Measurements from ENCODE around the gene CNTNAP2.
"Not testable (repeated sequence)": the region's sequence is repeated elsewhere in the genome, so short reads cannot be mapped to it uniquely, and the experiment has no call there.

The CNTNAP2 gene

DNA sequence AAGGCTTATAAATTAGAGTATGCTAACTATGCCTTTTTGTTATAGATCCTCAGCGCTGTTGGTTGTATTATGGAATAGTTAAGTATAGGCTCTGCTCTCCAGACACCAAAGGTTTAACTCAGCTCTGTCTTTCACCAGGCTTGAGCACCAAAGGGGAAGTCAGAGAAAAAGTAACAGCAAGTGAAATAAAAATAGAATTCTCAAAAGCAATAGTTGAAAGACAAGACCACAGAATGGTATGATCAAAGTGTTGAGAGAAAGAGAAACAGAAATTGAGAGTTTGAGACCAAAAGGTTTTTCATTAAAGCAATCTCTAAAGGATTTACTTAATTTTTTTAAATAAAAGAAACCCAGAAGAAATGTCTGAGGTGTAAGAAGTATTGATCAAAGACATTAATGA, 1944.1 kb downstream of the CNTNAP2 start:
- DNase-seq: no peak

DNA sequence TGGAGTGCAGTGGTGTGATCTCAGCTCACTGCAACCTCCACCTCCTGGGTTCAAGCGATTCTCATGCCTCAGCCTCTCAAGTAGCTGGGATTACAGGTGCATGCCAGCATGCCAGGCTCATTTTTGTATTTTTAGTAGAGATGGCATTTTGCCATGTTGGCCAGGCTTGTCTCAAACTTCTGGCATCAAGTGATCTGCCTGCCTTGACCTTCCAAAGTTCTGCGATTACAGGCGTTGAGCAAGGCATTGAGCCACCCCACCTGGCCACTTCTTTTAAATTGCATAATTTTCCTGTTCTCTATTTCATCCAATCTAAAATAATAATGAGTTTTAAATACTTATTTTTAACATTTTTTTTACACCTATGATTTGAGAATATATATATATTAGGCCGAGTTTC, 1961.5 kb downstream of the CNTNAP2 start:
- DNase-seq: not testable (repeated sequence)

DNA sequence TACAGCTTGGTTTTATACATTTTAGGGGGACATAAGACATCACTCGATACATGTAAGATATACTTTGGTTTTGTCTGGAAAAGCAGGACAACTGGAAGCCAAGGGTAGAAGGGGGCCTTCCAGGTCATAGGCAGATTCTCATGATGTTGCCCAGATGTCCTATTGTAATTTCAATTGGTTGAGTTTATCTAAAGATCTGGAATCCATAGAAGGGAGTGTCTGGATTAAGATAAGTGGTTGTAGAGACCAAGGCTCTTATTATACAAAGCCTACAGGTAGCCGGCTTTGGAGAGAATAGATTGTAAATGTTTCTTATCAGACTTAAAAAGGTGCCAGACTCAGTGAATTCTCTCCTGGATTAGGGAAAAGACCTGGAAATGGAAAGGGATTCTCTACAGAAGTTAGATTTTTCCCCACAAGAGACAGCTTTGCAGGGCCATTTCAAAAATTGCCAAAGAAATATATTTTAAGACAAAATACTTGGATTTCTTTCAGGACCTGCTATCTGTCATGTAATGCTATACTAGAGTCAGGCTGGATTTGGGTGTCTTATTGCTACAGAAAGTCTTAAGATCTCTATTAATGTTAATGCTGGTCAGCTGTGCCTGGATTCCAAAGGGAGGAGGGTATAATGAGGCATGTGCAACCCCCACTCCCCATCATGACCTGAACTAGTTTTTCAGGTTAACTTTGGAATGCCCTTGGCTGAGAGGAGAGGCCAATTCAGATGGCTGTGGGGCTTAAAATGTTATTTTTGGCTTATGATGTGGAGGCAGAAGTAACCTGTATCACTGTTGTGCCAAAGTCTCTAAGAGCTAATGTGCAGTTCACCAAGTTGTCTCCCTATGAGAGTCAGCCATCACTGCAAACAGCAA, 1962.8 kb downstream of the CNTNAP2 start:
- DNase-seq: no peak

DNA sequence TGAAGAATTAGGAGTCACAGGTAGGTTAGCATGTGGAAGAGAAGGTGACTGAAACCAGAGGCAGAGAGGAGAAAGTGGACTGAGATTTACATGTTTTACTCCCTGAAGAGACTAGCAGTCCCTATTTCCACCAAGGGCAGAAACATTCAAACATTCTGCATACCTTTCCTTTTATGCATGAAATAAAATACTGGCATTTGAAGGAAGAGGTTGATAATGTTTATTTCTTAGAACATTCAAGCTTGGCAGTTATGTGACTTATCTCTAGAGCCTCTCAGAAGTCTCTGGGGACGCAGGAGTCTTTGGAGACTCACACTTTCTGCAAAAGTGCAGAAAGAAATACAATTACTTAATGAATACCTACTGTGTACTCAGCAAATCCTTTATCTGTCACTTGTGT, 1966.8 kb downstream of the CNTNAP2 start:
- DNase-seq: no peak

DNA sequence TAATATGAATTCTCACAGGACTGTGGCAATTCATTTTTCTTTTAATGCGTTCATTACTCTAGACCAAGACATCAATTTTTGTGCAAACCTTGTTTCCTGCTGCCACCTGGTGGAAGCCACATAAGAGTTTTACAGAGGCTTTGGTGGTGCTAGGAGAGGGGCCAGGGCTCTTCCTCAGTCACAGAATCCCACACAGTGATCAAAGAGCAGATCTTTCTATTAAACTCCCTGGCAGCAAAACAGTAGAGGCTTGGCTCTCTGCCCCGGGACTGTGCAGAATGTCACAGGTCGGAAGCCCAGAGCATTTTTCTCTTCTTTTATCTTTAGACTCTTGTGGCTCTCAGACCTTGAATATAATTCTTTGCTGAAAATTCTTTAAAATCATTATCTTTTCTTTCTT, 1967.5 kb downstream of the CNTNAP2 start:
- DNase-seq: no peak

DNA sequence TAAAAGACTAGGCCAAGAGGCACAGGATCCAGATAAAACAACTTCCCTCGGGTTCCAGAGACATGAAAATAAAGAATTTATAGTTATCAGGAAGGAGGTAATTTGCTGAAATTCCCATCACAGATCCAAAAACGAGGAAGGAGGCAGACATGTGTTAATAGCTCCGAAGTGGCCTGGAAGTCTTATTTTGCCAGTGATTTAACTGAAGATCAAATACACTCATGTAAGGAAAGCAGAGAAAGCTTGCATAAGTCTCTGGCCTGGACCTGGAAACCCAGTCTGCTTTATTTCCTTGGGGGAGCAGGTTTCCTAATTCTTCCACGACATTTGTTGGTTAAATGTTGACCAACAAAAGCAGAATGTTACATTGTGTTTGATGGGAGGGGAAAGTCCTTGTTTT, 1975.3 kb downstream of the CNTNAP2 start:
- DNase-seq: no peak

DNA sequence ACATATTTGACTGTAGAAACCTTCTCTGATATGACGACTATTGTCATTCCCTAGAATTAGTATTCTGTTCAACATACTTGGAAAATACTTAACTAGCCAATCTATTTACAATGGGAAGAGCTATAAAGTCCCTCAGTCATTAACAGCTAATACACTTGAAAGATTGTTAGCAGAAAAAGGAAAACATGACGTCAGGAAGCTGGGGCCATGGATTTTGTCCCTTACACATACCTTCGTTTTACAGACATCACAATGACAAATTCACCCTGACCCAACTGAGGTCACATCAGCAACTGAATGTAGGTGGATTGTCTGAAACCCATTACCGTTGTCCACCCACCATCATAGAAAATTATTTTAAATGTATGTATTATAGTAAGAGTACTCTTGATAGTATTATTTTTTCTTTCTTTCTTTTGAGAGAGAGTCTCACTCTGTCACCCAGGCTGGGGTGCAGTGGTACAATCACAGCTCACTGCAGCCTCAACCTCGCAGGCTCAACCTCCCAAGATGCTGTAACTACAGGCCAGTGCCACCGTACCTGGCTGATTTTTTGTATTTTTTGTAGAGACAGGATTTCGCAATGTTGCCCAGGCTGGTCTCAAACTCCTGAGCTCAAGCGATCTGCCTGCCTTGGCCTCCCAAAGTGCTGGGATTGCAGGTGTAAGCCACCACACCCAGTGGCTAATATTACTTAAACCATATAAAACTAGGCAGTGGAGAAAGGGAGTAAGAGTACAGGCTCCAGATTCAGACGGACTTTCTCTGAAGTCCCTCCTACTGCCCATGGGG, 1977.0 kb downstream of the CNTNAP2 start:
- DNase-seq: no peak

DNA sequence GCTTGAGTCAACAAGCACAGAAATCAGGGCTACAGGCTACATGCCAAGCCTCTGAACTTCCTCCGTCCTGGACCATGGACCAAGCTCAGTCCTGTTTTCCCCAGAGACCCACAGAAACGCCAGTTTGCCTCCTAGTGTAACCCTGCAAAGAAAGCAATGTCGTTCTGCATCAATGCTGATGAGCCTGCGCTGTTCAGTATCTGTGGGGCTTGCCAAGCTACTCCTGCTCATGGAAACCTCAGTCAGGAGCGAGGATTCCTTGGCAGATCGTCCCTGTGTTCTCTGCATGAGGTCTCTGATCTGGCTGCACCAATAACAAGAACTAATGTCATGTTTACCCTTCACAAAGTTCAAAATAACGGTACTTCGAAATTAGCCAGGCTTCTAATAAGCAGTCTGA, 1978.5 kb downstream of the CNTNAP2 start:
- no peak for DNase-seq

DNA sequence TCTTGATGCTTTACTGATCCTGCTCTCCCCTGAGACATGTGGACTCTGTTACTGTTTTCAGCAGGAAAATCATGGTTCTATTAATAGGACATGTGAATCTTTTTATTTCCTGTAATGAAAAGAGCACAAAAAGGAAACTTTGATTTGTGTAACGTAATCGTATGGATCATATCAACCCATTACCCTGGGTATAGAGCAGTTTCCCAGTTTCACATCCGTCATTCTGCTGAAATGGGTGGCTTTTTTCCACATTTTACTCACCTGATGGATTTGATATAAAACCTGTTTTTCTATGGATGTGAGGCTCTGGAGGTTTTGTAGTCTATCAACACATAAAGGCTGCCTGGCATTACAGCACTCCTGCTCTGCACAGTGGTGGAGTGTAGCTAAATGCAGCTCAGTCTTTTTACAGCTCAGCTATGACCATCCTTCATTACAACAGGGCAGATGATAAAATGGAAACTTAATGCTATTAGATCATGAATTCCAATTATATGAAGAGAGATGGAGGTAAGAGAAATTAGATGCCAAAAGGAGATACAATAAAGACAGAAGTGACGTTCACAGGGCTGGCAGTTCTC, 1987.6 kb downstream of the CNTNAP2 start:
- no peak for DNase-seq

DNA sequence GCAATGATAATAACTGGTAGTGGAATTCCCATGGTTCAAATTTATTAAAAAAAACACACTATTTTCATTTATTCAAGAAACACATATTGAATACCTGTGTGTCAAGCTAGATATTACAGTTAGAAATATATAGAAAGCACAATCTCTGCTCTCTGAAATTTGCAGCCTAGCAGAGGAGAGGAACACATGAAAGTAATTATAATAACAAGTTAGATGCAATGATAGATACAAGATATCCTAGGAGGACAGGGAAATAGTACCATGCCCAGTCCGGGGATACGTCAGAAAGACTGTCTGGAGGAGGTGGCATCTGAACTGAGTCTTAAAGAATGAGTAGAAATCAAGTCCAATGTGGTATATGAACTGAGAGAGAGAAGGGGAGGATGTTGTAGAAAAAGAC, 1988.3 kb downstream of the CNTNAP2 start:
- no peak for DNase-seq

DNA sequence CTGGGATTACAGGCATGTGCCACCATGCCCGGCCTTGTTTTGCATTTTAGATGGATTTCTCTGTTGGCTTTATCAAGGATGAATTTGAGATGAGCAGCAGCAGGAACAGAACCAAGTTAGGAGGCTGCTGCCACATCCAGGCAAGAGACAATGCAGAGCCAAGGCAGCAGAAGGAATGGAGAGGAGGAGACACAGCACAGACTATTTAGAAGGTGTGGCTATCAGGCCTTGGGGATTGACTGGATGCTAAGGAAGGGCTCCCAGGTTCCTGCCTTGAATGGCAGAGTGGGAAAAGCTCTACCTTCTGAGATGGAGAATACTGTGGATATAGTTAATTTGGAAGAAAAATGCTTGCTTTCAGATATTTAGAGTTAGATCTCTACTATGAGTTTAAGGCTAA, 1989.3 kb downstream of the CNTNAP2 start:
- no peak for DNase-seq

DNA sequence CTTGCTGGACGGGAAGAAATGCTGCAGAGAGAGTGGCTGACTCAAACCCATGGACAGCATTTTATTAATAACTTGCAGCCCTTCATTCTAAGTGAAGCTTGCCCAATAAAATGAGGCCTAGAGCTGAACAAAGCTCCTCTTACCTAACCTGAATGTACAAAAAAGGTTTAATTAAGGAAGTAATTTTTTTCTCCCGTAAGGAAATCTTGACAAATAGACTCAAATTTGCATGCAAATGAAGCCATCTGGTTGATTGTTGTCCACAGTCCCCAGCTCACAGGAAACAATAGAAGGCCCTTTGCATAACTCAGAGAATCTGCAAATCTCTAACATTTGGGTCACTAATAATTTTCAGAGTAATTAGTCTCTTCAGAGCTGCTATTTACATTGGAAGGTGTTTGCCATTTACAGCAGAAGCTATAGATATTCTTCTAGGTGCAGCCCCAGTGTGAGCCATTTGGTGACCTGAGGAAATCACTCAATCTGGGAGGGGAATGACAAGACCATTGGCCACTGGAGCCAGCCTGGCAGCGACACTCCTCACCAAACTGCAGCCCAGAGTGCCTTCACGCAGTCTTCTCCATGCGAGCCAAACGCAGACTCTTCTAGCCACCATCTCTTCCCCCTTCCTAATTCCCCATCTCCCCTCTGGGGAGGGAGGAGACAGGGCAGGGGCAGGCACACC, 1991.0 kb downstream of the CNTNAP2 start:
- no peak for DNase-seq

DNA sequence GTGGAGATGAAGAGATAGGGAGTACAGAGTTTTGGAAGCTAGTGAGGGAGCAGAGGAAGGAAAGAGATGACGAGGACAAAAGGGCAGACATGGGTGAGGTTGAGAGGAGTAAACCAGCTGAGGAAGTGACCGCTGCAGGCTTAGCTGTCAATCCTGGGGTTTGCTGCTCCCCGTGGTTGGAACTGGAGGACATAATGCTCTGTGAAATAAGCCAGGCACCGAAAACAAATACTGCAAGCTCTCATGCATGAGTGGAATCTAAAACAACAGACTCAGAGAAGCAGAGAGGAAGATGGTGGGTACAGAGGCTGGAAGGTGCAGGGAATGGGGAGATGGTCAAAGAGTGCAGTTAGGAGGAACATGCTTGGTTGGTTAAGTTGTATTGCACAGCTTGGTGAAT, 1991.8 kb downstream of the CNTNAP2 start:
- no peak for DNase-seq

DNA sequence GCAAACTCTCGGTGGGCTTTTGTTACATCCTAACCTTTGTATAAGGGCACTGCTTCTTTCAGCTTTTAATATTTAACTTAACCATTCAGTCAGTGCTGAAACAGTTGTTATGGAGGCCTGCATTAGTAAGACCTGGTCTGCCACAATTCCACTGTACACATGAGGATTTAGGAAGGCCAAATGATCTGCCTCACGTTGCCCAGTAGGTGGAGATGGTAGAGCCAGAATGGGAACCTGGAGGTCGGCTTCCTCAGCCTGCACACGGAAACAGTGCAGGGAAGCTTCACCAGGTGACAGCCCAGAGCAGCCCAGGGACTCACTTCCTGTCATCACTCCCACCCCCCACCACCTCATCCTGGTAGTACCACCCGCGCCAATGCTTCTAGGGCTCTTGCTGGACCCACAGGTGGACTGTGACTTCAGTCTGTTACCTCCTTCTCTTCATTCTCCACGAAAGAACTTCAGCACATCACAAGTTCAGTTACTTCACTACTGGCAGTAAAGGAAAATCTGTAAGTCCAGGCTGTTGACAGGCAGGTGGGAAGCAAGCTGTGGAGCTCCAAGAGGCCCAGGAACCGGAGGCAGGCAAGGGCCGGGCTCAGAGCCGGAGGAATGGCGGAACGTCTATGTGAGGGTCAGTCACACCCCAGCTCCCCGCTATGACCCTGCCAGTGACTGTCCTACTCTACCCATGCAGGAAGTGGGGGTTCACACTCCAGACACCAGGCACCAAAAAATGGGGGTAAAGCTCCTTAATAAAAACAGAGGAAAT, 1993.7 kb downstream of the CNTNAP2 start:
- no peak for DNase-seq

DNA sequence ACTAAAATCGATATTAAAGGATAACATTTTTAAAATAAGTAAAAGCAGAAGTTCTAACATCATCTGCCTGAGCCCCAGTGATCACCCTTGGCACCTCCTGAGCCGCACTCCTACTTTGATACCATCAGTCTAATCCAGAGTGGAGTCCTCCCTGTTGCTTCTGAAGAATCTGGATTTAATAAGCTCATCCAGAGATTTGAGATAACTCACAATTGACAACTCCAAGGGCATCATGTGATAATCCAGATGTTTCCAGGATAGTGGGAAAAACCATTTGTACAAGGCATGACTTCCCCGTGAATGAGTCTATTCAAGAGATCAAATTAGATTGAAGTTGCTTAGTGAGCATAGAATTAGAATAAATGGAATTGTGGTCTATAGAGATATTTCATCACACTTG, 1998.2 kb downstream of the CNTNAP2 start:
- DNase-seq: no peak

DNA sequence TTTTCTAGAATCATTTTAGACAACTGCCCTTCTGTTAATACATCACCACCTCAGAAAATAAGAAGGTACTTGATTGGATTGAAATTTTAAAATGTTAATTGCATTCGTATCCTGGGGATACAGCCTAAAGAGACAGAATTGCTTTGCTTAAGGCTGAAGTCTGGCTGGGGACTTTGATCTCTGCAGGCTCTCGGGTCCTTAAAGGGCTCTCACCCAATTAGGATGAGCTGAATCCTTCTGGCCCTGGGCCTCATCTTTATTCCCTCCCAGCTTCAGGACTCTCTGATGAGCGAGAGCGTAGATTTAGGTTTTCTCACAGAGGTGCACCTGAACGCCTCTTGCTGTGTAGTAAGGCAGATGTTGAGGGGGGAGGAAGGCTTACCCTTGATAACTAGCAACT, 1998.7 kb downstream of the CNTNAP2 start:
- DNase-seq: no peak

DNA sequence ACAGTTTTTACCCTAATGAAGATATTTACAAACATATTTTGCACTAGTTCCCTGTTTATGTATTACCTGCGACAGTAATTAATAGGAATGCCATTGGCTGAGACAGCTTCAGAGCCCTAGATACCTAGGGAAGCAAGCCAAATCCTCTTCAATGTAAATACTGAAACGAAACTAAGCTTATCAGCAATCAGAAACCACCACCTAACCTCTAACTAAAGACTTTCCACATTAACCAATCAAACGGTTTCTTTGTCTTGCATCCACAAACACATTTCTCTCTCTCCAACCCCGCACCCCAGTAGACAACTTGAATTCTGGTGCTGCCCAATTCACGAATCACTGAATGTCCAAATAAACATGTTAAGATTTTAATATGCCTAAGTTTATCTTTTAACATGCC, 1999.6 kb downstream of the CNTNAP2 start:
- DNase-seq: no peak

DNA sequence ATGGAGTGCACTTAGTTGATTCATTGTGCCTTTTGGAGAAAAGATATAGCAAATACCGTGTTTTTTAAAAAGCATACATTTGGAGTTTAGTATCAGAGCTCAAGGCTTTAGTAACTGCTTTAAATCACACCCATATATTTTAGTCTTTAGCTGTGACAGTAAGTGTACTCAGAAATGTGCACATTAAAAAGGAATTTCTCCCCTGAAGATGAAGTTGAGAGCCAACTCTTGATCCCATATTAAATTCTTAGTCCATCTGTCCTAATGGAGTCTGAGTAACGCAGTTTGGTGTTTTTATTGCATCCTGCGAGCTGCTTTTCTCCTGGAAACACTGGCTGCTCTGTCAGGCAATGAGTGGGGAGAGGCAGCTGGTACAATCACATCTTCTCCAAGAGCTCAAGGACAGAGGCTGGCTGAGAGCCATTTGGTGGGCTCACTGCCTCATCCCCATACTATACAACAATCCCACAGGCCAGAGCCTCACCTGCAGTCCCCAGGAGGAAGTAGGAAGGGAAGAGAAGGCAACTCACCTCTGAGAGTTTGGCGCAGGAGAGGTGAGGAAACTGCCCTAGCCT, 2000.3 kb downstream of the CNTNAP2 start:
- no peak for DNase-seq

DNA sequence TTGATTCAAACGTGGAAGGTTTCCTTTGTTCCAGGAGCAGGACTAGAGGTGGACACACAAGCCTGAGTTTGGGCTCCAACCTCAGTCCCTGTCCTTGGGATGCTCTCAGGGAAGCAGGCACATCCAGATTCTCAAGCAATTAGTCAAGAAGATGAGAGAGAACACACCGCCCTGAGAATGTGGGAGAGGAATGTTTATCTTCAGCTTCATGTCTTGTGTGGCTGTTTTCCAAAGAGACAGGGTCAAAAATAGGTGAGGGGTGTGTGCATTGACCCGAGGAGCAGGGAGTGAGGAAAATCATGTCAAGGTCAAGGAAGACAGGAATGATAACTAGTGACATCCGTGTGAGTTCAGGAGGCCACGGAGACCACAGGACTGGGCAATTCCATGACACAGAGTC, 2001.8 kb downstream of the CNTNAP2 start:
- no peak for DNase-seq

DNA sequence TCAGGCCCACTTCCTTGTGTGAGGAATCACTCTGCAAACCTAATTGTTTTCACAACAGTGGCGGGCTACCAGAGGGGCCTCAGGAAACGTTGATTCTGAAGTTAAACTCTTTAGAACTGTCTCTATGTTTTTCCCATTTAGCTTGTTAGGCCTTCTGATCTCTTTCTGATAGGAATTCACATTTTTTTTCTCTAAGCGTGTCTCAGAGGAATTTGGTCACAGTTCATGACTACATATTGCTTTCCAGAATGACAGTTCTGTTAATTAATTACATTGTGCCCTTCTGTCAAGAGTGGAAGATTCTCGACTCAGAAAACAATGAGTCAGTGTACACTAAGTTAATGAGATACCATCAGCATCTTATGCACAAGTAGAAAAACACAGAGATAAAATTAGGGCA, 2004.8 kb downstream of the CNTNAP2 start:
- no peak for DNase-seq

DNA sequence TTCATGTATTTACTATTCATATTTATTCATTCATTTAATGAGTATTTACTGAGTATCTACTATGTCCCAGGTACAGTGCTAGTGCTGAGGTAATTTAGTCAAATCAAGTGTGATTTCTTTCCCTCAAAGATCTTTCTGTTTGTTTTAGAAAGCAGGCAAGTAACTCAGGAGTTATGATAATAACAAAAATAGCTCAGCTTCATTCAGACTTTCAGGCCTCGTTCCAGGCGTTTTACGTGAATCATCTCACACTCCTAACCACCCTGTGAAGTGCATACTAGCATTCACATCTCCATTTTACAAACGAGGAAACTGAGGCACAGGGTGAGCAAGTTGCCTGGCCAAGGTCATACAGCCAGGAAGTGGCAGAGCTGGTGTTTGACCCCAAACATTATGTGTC, 2005.2 kb downstream of the CNTNAP2 start:
- DNase-seq: no peak

DNA sequence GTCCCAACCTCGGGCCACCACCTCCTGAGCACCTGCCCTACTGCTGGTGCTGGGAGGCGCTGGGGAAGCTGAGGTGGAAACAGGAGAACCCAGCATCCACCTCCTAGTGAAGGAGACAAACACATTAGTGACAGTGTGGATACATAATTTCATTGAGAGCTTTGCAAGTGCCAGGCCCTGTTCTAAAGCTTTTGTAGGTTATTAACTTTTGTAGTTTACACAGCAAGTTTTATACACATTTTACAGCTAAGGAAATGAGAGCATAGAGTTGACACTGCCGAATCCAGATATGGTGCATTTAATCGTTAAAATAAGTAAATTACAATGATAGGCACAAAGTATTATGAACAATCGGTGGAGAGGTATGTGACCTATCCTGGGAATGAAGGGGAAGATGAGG, 2007.9 kb downstream of the CNTNAP2 start:
- no peak for DNase-seq
